ENCODE data around the gene ACTN2.

ACTN2 gene

GRCh38 chr1:236673289-236673919 is 12.9 kb upstream of the ACTN2 start:
- no peak overlapping the region for H3K9ac ChIP-seq (ENCODE audit: low read length)
- TF ChIP-seq EZH2phosphoT487 (IDR thresholded peaks at IDR 0.05; ENCODE audit: low read depth) (no peak), CTCF (IDR thresholded peaks at IDR 0.05; ENCODE audit: low read depth, low read length) (no peak)
- H3K4me2 ChIP-seq (ENCODE audit: low read length) = no peak overlapping the region

GRCh38 chr1:236677641-236678235 is 8.6 kb upstream of the ACTN2 start:
- TF ChIP-seq EZH2phosphoT487 (IDR thresholded peaks at IDR 0.05; ENCODE audit: low read depth) (no peak), CTCF (IDR thresholded peaks at IDR 0.05; ENCODE audit: low read depth, low read length) (no peak)
- Histone ChIP-seq H3K9ac (ENCODE audit: low read length) (no peak overlapping the region), H3K27me3 (ENCODE audit: low read depth, low read length) (peaks cover 57% of the 10 kb centered on the region), H2AFZ (ENCODE audit: low read depth, low read length) (no peak overlapping the region), H3K27ac (ENCODE audit: low read length) (no peak overlapping the region), H3K4me2 (ENCODE audit: low read length) (no peak overlapping the region), H3K4me1 (ENCODE audit: low read length) (peaks cover 4% of the 10 kb centered on the region; the same call in 1 of the 2 replicates), H3K4me3 (ENCODE audit: low read length) (no peak overlapping the region), H3K36me3 (replicated peaks; ENCODE audit: low read depth, low read length) (no peaks in the 10 kb centered on the region), H3K79me2 (ENCODE audit: low read length) (no peaks in the 10 kb centered on the region), H3K9me3 (ENCODE audit: insufficient read depth, low read length) (no peaks in the 10 kb centered on the region), H4K20me1 (ENCODE audit: insufficient read depth, low read length) (no peaks in the 10 kb centered on the region)

More at GRCh38 chr1:236673289-236673919, 12.9 kb upstream of the ACTN2 start:
- H3K9me3 ChIP-seq (ENCODE audit: insufficient read depth, low read length) = no peaks in the 10 kb centered on the region; the same call in 1 of the 2 replicates
- peaks cover 61% of the 10 kb centered on the region for H3K27me3 ChIP-seq (ENCODE audit: low read depth, low read length)
- peaks cover 4% of the 10 kb centered on the region; the same call in 1 of the 2 replicates for H3K4me1 ChIP-seq (ENCODE audit: low read length)
- no peaks in the 10 kb centered on the region for H3K36me3 ChIP-seq (replicated peaks; ENCODE audit: low read depth, low read length)
- H3K27ac ChIP-seq (ENCODE audit: low read length) = no peak overlapping the region
- no peak overlapping the region for H2AFZ ChIP-seq (ENCODE audit: low read depth, low read length)
- H3K79me2 ChIP-seq (ENCODE audit: low read length) = no peaks in the 10 kb centered on the region
- no peak overlapping the region for H3K4me3 ChIP-seq (ENCODE audit: low read length)
- H4K20me1 ChIP-seq (ENCODE audit: insufficient read depth, low read length) = no peaks in the 10 kb centered on the region

- TF ChIP-seq CTCF (IDR thresholded peaks at IDR 0.05; ENCODE audit: low read depth, low read length) = no peak
- no peak for TF ChIP-seq EZH2phosphoT487 (IDR thresholded peaks at IDR 0.05; ENCODE audit: low read depth)
- no peaks in the 10 kb centered on the region for H3K36me3 ChIP-seq (replicated peaks; ENCODE audit: low read depth, low read length)
- no peak overlapping the region for H2AFZ ChIP-seq (ENCODE audit: low read depth, low read length)
- H3K27ac ChIP-seq (ENCODE audit: low read length) = no peak overlapping the region
- no peaks in the 10 kb centered on the region for H3K9me3 ChIP-seq (ENCODE audit: insufficient read depth, low read length)
- no peak overlapping the region for H3K4me3 ChIP-seq (ENCODE audit: low read length)
- no peak overlapping the region for H3K9ac ChIP-seq (ENCODE audit: low read length)
- no peaks in the 10 kb centered on the region for H3K79me2 ChIP-seq (ENCODE audit: low read length)
- H3K4me1 ChIP-seq (ENCODE audit: low read length) = no peaks in the 10 kb centered on the region
- H3K4me2 ChIP-seq (ENCODE audit: low read length) = no peak overlapping the region
- H3K27me3 ChIP-seq (ENCODE audit: low read depth, low read length) = peaks cover 34% of the 10 kb centered on the region
- no peaks in the 10 kb centered on the region for H4K20me1 ChIP-seq (ENCODE audit: insufficient read depth, low read length)
These were observed 5.1 kb upstream of the ACTN2 start for GRCh38 chr1:236681219-236681618.

- H2AFZ ChIP-seq (ENCODE audit: low read depth, low read length) = no peak overlapping the region
- no peaks in the 10 kb centered on the region for H4K20me1 ChIP-seq (ENCODE audit: insufficient read depth, low read length)
- H3K27ac ChIP-seq (ENCODE audit: low read length) = no peak overlapping the region
These were observed 938 bp upstream of the ACTN2 start for GRCh38 chr1:236685205-236685916.

More at GRCh38 chr1:236685205-236685916, 938 bp upstream of the ACTN2 start:
- Histone ChIP-seq H3K9ac (ENCODE audit: low read length) (no peak overlapping the region), H3K4me3 (ENCODE audit: low read length) (no peak overlapping the region), H3K4me1 (ENCODE audit: low read length) (no peaks in the 10 kb centered on the region), H3K9me3 (ENCODE audit: insufficient read depth, low read length) (no peaks in the 10 kb centered on the region), H3K4me2 (ENCODE audit: low read length) (no peak overlapping the region), H3K36me3 (replicated peaks; ENCODE audit: low read depth, low read length) (no peaks in the 10 kb centered on the region), H3K27me3 (ENCODE audit: low read depth, low read length) (peaks cover 38% of the 10 kb centered on the region), H3K79me2 (ENCODE audit: low read length) (no peaks in the 10 kb centered on the region)
- TF ChIP-seq CTCF (IDR thresholded peaks at IDR 0.05; ENCODE audit: low read depth, low read length) (no peak), EZH2phosphoT487 (IDR thresholded peaks at IDR 0.05; ENCODE audit: low read depth) (no peak)
